BLaER1 (cell line): ENCODE measurements around the gene OGDH.

ENCODE experiments used
- H3K27ac ChIP-seq: shearing (Covaris generic); formaldehyde crosslinking; 2 replicates; pipeline ENCODE4 v1.8.1; 2022
- H3K27me3 ChIP-seq: shearing (Covaris generic); formaldehyde crosslinking; 2 replicates; pipeline ENCODE4 v1.8.1; 2022
- H3K36me3 ChIP-seq: shearing (Covaris generic); formaldehyde crosslinking; 2 replicates; pipeline ENCODE4 v1.8.1; 2022
- H3K4me1 ChIP-seq: shearing (Covaris generic); formaldehyde crosslinking; 2 replicates; pipeline ENCODE4 v1.8.1; 2022
- H3K4me2 ChIP-seq: shearing (Covaris generic); formaldehyde crosslinking; 2 replicates; pipeline ENCODE4 v1.8.1; 2022
- H3K4me3 ChIP-seq: shearing (Covaris generic); formaldehyde crosslinking; 2 replicates; pipeline ENCODE4 v1.8.1; 2022
- H3K9ac ChIP-seq: shearing (Covaris generic); formaldehyde crosslinking; 2 replicates; pipeline ENCODE4 v1.8.1; 2022
- H3K9me3 ChIP-seq: shearing (Covaris generic); formaldehyde crosslinking; 2 replicates; pipeline ENCODE4 v1.8.1; 2022
- H4K20me1 ChIP-seq: shearing (Covaris generic); formaldehyde crosslinking; 2 replicates; pipeline ENCODE4 v1.8.1; 2022
- Cebpa-rat ChIP-seq: shearing (Covaris generic); IDR thresholded peaks from 2 replicates; pipeline ENCODE4 v1.8.1; 2022

Gene OGDH

GRCh38 chr7:44665531-44666213, 59.2 kb downstream of the OGDH start:
- H3K27ac ChIP-seq = no peak overlapping the region

DNA sequence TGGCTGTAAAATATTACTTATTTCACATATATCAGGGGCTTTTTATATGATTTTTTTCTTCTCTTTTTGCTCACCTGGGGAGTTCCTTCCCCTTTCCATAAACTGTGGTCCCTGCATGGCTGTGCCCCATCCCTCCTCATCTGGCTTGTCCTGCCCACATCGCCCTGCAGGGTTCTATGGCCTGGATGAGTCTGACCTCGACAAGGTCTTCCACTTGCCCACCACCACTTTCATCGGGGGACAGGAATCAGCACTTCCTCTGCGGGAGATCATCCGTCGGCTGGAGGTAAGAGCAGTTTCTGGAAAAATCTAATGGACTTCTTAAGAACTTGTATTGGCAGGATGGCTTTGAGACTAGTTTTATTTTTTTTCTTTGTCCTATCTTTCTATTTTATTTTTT, 60.1 kb downstream of the OGDH start:
- Histone ChIP-seq H4K20me1 (no peaks in the 10 kb centered on the region), H3K27me3 (no peaks in the 10 kb centered on the region), H3K9ac (no peak overlapping the region; the same call in 1 of the 2 replicates), H3K9me3 (peaks cover 8% of the 10 kb centered on the region), H3K4me3 (no peak overlapping the region), H3K36me3 (peaks cover 83% of the 10 kb centered on the region), H3K4me2 (no peak overlapping the region), H3K27ac (no peak overlapping the region), H3K4me1 (no peaks in the 10 kb centered on the region)
- TF ChIP-seq Cebpa-rat = no peak

More at GRCh38 chr7:44665531-44666213, 59.2 kb downstream of the OGDH start:
- Histone ChIP-seq H3K27me3 (no peaks in the 10 kb centered on the region), H3K36me3 (peaks cover 87% of the 10 kb centered on the region), H4K20me1 (no peaks in the 10 kb centered on the region), H3K4me3 (no peak overlapping the region), H3K4me1 (no peaks in the 10 kb centered on the region), H3K9me3 (peaks cover 17% of the 10 kb centered on the region), H3K4me2 (no peak overlapping the region), H3K9ac (no peak overlapping the region)
- TF ChIP-seq Cebpa-rat = no peak

DNA sequence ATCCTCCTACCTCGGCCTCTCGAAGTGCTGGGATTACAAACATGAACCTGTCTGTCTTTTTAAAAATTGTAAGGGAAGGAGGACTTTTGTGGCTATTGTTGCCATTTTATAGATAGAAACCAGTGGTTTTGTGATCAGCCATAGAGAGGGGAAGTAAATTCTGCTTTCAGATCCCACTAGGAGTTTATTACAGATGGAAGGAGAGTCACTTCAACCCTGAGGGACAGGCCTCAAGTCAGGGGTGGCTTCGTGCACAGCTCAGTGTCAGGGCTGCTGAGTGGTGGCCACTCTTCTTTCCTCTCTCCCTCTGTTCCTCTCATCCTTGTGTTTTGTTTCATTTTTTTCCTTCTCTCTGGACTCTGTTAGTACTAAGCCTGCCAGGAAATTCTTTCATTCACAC, 60.8 kb downstream of the OGDH start:
- H3K4me3 ChIP-seq = no peak overlapping the region
- no peak overlapping the region for H3K27ac ChIP-seq

GRCh38 chr7:44671069-44671468, 64.6 kb downstream of the OGDH start:
- Histone ChIP-seq H3K27me3 (no peaks in the 10 kb centered on the region; the same call in 1 of the 2 replicates), H3K36me3 (peaks cover 84% of the 10 kb centered on the region), H3K9me3 (no peaks in the 10 kb centered on the region), H3K4me2 (no peak overlapping the region), H3K4me1 (no peaks in the 10 kb centered on the region), H3K27ac (no peak overlapping the region), H3K4me3 (no peak overlapping the region), H4K20me1 (no peaks in the 10 kb centered on the region), H3K9ac (no peak overlapping the region)
- TF ChIP-seq Cebpa-rat = no peak

More for the DNA sequence above, 60.8 kb downstream of the OGDH start:
- peaks cover 77% of the 10 kb centered on the region for H3K36me3 ChIP-seq
- no peak for TF ChIP-seq Cebpa-rat
- no peaks in the 10 kb centered on the region for H3K27me3 ChIP-seq
- H3K4me2 ChIP-seq = no peak overlapping the region
- no peaks in the 10 kb centered on the region for H4K20me1 ChIP-seq
- H3K9me3 ChIP-seq = peaks cover 1% of the 10 kb centered on the region
- H3K4me1 ChIP-seq = no peaks in the 10 kb centered on the region
- H3K9ac ChIP-seq = no peak overlapping the region; the same call in 1 of the 2 replicates

DNA sequence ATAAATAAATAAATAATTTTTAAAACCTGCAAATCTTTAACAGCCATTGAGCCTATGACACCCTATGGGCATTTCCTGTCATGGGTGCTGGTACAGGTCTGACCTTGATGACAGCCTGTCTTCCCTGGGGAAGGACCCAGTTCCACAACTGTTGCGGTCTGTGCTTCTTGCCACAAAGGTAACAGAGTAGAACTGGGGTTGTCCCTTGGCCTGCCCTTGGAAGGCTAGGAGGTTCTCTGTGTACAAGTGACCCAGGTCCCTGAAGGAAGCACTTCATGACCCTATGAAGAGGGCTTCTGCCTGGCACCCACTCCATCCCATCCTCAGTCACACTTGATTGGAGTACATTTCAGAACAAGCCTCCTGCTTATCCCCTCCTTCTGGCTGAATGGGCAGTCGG, 66.9 kb downstream of the OGDH start:
- no peaks in the 10 kb centered on the region for H3K4me1 ChIP-seq
- peaks cover 80% of the 10 kb centered on the region for H3K36me3 ChIP-seq
- H3K27ac ChIP-seq = no peak overlapping the region
- H4K20me1 ChIP-seq = no peaks in the 10 kb centered on the region
- TF ChIP-seq Cebpa-rat = no peak
- no peaks in the 10 kb centered on the region; the same call in 1 of the 2 replicates for H3K27me3 ChIP-seq
- no peak overlapping the region for H3K9ac ChIP-seq
- no peak overlapping the region for H3K4me3 ChIP-seq
- H3K4me2 ChIP-seq = no peak overlapping the region
- no peaks in the 10 kb centered on the region for H3K9me3 ChIP-seq

DNA sequence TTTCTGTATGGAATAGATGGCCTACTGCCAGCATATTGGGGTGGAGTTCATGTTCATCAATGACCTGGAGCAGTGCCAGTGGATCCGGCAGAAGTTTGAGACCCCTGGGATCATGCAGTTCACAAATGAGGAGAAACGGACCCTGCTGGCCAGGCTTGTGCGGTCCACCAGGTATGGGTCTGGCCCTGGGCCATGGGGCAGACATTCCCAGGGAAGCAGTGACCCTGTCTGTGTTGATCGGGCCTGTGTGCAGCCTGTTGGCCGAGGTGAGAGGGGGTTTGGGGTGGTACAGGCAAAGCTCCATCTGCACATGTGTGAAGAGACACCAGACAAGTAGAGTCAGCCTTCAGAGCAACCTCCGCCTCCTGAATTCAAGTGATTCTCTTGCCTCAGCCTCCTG, 67.3 kb downstream of the OGDH start:
- Histone ChIP-seq H3K9me3 (no peaks in the 10 kb centered on the region), H3K27me3 (no peaks in the 10 kb centered on the region; the same call in 1 of the 2 replicates), H3K27ac (no peak overlapping the region), H4K20me1 (no peaks in the 10 kb centered on the region), H3K4me1 (no peaks in the 10 kb centered on the region), H3K9ac (no peak overlapping the region), H3K36me3 (peaks cover 80% of the 10 kb centered on the region), H3K4me2 (no peak overlapping the region), H3K4me3 (no peak overlapping the region)
- TF ChIP-seq Cebpa-rat = no peak

DNA sequence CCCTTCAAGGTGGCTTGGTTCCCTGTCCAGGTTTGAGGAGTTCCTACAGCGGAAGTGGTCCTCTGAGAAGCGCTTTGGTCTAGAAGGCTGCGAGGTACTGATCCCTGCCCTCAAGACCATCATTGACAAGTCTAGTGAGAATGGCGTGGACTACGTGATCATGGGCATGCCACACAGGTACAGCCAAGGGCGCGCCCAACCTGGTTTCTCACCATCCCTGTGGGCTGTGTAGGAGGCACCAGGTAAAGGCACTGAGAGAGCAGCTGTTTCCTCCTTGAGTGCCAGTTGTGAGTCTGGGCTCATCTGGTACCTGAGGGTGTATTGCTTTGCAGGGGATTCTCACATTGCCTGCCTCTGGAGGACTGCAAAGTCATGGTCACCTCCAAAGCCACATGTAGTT, 68.0 kb downstream of the OGDH start:
- TF ChIP-seq Cebpa-rat = no peak
- no peak overlapping the region for H3K4me2 ChIP-seq
- H3K27me3 ChIP-seq = no peaks in the 10 kb centered on the region; the same call in 1 of the 2 replicates
- no peaks in the 10 kb centered on the region for H3K4me1 ChIP-seq
- H3K27ac ChIP-seq = no peak overlapping the region
- no peak overlapping the region for H3K4me3 ChIP-seq
- peaks cover 80% of the 10 kb centered on the region for H3K36me3 ChIP-seq
- no peak overlapping the region for H3K9ac ChIP-seq
- H3K9me3 ChIP-seq = no peaks in the 10 kb centered on the region
- H4K20me1 ChIP-seq = no peaks in the 10 kb centered on the region

DNA sequence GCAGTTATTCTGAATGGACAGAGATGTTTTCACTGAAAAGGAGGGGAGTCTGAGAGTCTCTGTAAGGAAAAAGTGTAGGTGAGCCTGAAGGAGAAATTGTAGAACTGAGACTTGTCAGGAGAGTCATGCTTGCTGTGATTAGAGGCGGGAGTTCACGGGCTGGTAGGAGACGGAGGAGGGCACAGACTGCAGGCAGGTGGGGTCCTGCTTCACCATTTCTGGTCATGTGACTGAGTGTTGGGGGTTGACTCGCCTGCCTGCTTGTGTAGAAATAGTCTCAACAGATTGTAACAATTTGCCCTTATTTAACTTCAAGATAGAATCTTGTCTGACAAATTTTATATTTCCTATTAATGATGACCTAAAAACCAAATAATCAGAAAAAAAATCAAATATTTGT, 70.3 kb downstream of the OGDH start:
- Histone ChIP-seq H3K4me3 (no peak overlapping the region), H3K27ac (no peak overlapping the region), H3K4me2 (no peak overlapping the region), H3K36me3 (peaks cover 88% of the 10 kb centered on the region), H3K27me3 (no peaks in the 10 kb centered on the region; the same call in 1 of the 2 replicates), H3K9ac (no peak overlapping the region), H4K20me1 (no peaks in the 10 kb centered on the region), H3K9me3 (no peaks in the 10 kb centered on the region), H3K4me1 (no peaks in the 10 kb centered on the region)
- TF ChIP-seq Cebpa-rat = no peak

GRCh38 chr7:44678101-44678470, 71.7 kb downstream of the OGDH start:
- H3K27me3 ChIP-seq = no peaks in the 10 kb centered on the region; the same call in 1 of the 2 replicates
- no peaks in the 10 kb centered on the region for H4K20me1 ChIP-seq
- no peaks in the 10 kb centered on the region for H3K4me1 ChIP-seq
- H3K27ac ChIP-seq = no peak overlapping the region
- no peak for TF ChIP-seq Cebpa-rat
- no peaks in the 10 kb centered on the region for H3K9me3 ChIP-seq
- no peak overlapping the region for H3K4me2 ChIP-seq
- H3K36me3 ChIP-seq = peaks cover 93% of the 10 kb centered on the region
- H3K9ac ChIP-seq = no peak overlapping the region
- no peak overlapping the region for H3K4me3 ChIP-seq

- H3K27me3 ChIP-seq = no peaks in the 10 kb centered on the region; the same call in 1 of the 2 replicates
- no peaks in the 10 kb centered on the region for H3K4me1 ChIP-seq
- H3K36me3 ChIP-seq = peaks cover 90% of the 10 kb centered on the region
- TF ChIP-seq Cebpa-rat = no peak
- no peak overlapping the region for H3K4me3 ChIP-seq
- H3K9me3 ChIP-seq = no peaks in the 10 kb centered on the region
- H3K27ac ChIP-seq = no peak overlapping the region
- H3K9ac ChIP-seq = no peak overlapping the region
- H3K4me2 ChIP-seq = no peak overlapping the region
- H4K20me1 ChIP-seq = no peaks in the 10 kb centered on the region
Observed at GRCh38 chr7:44678471-44679179, 72.2 kb downstream of the OGDH start.
